Aorta (tissue), 5 donors: ENCODE results near the gene PCBD1. TPM values are rescaled to one million over a fixed set of nuclear protein-coding genes. Genes with fewer than 3 reads are reported as not detected.
A peak's percentile ranks its signal among the peaks of the same experiment; 100 is the strongest.

Experiments
- ATAC-seq: fragments of 200-7000 bp; cut with Tn5 transposase; one replicate; pipeline ENCODE4 v1.9.1; 2022; ENCODE audit warnings: moderate library complexity; ENCODE audit not compliant: low FRiP score
- DNase-seq, 2 donors: peaks; one replicate each; pipeline ENCODE4 v3.0.0-alpha.2; 2020
- H3K27ac ChIP-seq, 2 donors: one replicate each; pipeline ENCODE4 v1.5.1; 2013; ENCODE audit warnings: low read length in 2 of 2, mild to moderate bottlenecking in 2 of 2, moderate library complexity in 2 of 2, control low read depth in 1 of 2, inconsistent platforms in 1 of 2, low read depth in 1 of 2
- H3K27me3 ChIP-seq, 2 donors: one replicate each; pipeline ENCODE4 v1.6.1; 2013; ENCODE audit warnings: control low read depth in 1 of 2, low read length in 1 of 2, mild to moderate bottlenecking in 1 of 2, moderate library complexity in 1 of 2; ENCODE audit not compliant: insufficient read depth in 2 of 2, control insufficient read depth in 1 of 2
- H3K36me3 ChIP-seq, 2 donors: one replicate each; pipeline ENCODE4 v1.6.1; 2013; ENCODE audit warnings: control low read depth in 1 of 2, low read length in 1 of 2, mild to moderate bottlenecking in 1 of 2; ENCODE audit not compliant: insufficient read depth in 2 of 2, control insufficient read depth in 1 of 2
- H3K4me1 ChIP-seq, 2 donors: one replicate each; pipeline ENCODE4 v1.6.1; 2013; ENCODE audit warnings: low read length in 2 of 2, control low read depth in 1 of 2, mild to moderate bottlenecking in 1 of 2, moderate library complexity in 1 of 2; ENCODE audit not compliant: insufficient read depth in 2 of 2, control insufficient read depth in 1 of 2
- H3K4me3 ChIP-seq, 2 donors: one replicate each; pipeline ENCODE4 v1.5.1; 2013; ENCODE audit warnings: low read length in 2 of 2, control low read depth in 1 of 2, mild to moderate bottlenecking in 1 of 2
- H3K9me3 ChIP-seq: one replicate; pipeline ENCODE4 v1.6.1; 2013; ENCODE audit warnings: mild to moderate bottlenecking, low read length; ENCODE audit not compliant: control insufficient read depth
- WGBS, 2 donors: extraction: QIAGEN DNeasy Blood & Tissue Kit; methylation state at CpG; one replicate each; pipeline ENCODE4 v1.1.7; 2013; 5-methylcytosine and 5-hydroxymethylcytosine counted together
- intact Hi-C, 2 donors: fragments of 100-400 bp; cut with DNase I; formaldehyde crosslinking; loops; one replicate each; pipeline versions ENCODE4 v1.14.2 to v1.15.0; 2022
- polyA plus RNA-seq, 2 donors: library from polyadenylated mRNA; stranded (reverse); fragments of 200-250 nt; gene quantifications; one replicate each; pipeline ENCODE4 v1.2.3, GENCODE V29; 2013
- total RNA-seq, 2 donors: library from RNA; stranded (reverse); fragmentation: NEBNext Ultra II Directional; extraction: Animal tissue kit (Norgen Biotek cat#: 25700); gene quantifications; one replicate each; pipeline ENCODE4 v1.2.1, GENCODE V29; 2021
- donor health status: healthy with polysubstance abuse.
- donor health status: Bipolar disorder and iron deficiency.
- donor health status: DM: no; HTN: no; CAD: no.
- donor health status: DM: no; HTN: no; CAD: no.
- donor health status: DM: yes; HTN: yes; CAD: no.

Gene PCBD1
- total and polyA plus RNA-seq, 4 donors, result 46.0 to 84.3 (median 57.4) TPM

- Histone ChIP-seq H3K4me3 (no peak overlapping the region), H3K27me3 (no peaks in the 10 kb centered on the region), H3K27ac (no peak overlapping the region), H3K36me3 (no peaks in the 10 kb centered on the region), H3K4me1 (no peaks in the 10 kb centered on the region), H3K9me3 (no peaks in the 10 kb centered on the region)
- WGBS, 2 donors, result 70 to 77% methylated on average over 17 of the region's 17 CpGs
- no peak for ATAC-seq
- intact Hi-C loops, result no loop called here
- no peak for DNase-seq
Measured at GRCh38 chr10:70930263-70931000, 42.1 kb upstream of the PCBD1 start.

- 77% methylated on average over 8 of the region's 8 CpGs for WGBS, 2 donors
- no peaks in the 10 kb centered on the region for H3K9me3 ChIP-seq
- H3K4me3 ChIP-seq, result no peak overlapping the region
- H3K36me3 ChIP-seq, result no peaks in the 10 kb centered on the region
- no peak for DNase-seq
- no peak for ATAC-seq
- H3K27me3 ChIP-seq, result no peaks in the 10 kb centered on the region
- intact Hi-C loops, result loop anchor here in 1 of 2 donors (5.0 kb wide), 1 partner anchor 339 kb away; no protein-coding TSS in a partner anchor
- H3K27ac ChIP-seq, result no peak overlapping the region
- H3K4me1 ChIP-seq, result no peaks in the 10 kb centered on the region
Measured at GRCh38 chr10:70928140-70928539, 39.8 kb upstream of the PCBD1 start.

GRCh38 chr10:70927189-70927943, 39.0 kb upstream of the PCBD1 start:
- WGBS, 2 donors, result 38 to 56% methylated on average over 13 of the region's 13 CpGs

GRCh38 chr10:70926226-70927000, 38.0 kb upstream of the PCBD1 start:
- no peaks in the 10 kb centered on the region for H3K27me3 ChIP-seq
- H3K4me3 ChIP-seq, result no peak overlapping the region
- 24 to 29% methylated on average over 18 of the region's 18 CpGs for WGBS, 2 donors
- intact Hi-C loops, result loop anchor here in 1 of 2 donors (1.0 to 5.0 kb wide), 3 partner anchors 283 to 358 kb away; no protein-coding TSS in a partner anchor
- ATAC-seq (peak; percentile 23), DNase-seq (no peak)
- no peaks in the 10 kb centered on the region for H3K36me3 ChIP-seq
- no peak overlapping the region for H3K27ac ChIP-seq
- no peaks in the 10 kb centered on the region for H3K4me1 ChIP-seq
- H3K9me3 ChIP-seq, result no peaks in the 10 kb centered on the region

More at GRCh38 chr10:70927189-70927943, 39.0 kb upstream of the PCBD1 start:
- H3K4me3 ChIP-seq, result no peak overlapping the region
- H3K4me1 ChIP-seq, result no peaks in the 10 kb centered on the region
- DNase-seq (no peak), ATAC-seq (no peak)
- intact Hi-C loops, result loop anchor here in 1 of 2 donors (2.0 to 5.0 kb wide), 2 partner anchors 340 to 357 kb away; no protein-coding TSS in a partner anchor
- no peaks in the 10 kb centered on the region for H3K9me3 ChIP-seq
- H3K27me3 ChIP-seq, result no peaks in the 10 kb centered on the region
- no peaks in the 10 kb centered on the region for H3K36me3 ChIP-seq
- no peak overlapping the region for H3K27ac ChIP-seq

GRCh38 chr10:70925377-70926225, 37.2 kb upstream of the PCBD1 start:
- H3K27ac ChIP-seq, result no peak overlapping the region
- intact Hi-C loops, result loop anchor here (1.0 to 5.0 kb wide), 4 partner anchors 284 to 359 kb away; no protein-coding TSS in a partner anchor
- DNase-seq (peak; percentile 61 to 89), ATAC-seq (peak; percentile 83)
- no peak overlapping the region for H3K4me3 ChIP-seq
- no peaks in the 10 kb centered on the region for H3K9me3 ChIP-seq
- H3K4me1 ChIP-seq, result no peaks in the 10 kb centered on the region
- H3K27me3 ChIP-seq, result no peaks in the 10 kb centered on the region
- H3K36me3 ChIP-seq, result no peaks in the 10 kb centered on the region
- WGBS, 2 donors, result 19 to 20% methylated on average over 22 of the region's 22 CpGs

- no peaks in the 10 kb centered on the region for H3K36me3 ChIP-seq
- no peak overlapping the region for H3K27ac ChIP-seq
- DNase-seq, result no peak
- H3K9me3 ChIP-seq, result no peaks in the 10 kb centered on the region
- no peaks in the 10 kb centered on the region for H3K27me3 ChIP-seq
- H3K4me3 ChIP-seq, result no peak overlapping the region
- WGBS, 2 donors, result 85 to 86% methylated on average over 8 of the region's 8 CpGs
- H3K4me1 ChIP-seq, result no peaks in the 10 kb centered on the region
- intact Hi-C loops, result loop anchor here in 1 of 2 donors (2.0 kb wide), 2 partner anchors 287 to 361 kb away; no protein-coding TSS in a partner anchor
- no peak for ATAC-seq
Measured at GRCh38 chr10:70923696-70924095, 35.3 kb upstream of the PCBD1 start.

- no peaks in the 10 kb centered on the region for H3K4me1 ChIP-seq
- ATAC-seq (no peak), DNase-seq (no peak)
- H3K27me3 ChIP-seq, result no peaks in the 10 kb centered on the region
- H3K4me3 ChIP-seq, result no peak overlapping the region
- intact Hi-C loops, result no loop called here
- no peaks in the 10 kb centered on the region for H3K36me3 ChIP-seq
- WGBS, 2 donors, result 62 to 67% methylated on average over 1 of the region's 1 CpG
- no peaks in the 10 kb centered on the region for H3K9me3 ChIP-seq
- H3K27ac ChIP-seq, result no peak overlapping the region
Measured at GRCh38 chr10:70921285-70921684, 32.9 kb upstream of the PCBD1 start.

GRCh38 chr10:70920519-70920918, 32.2 kb upstream of the PCBD1 start:
- Histone ChIP-seq H3K36me3 (no peaks in the 10 kb centered on the region), H3K4me1 (no peaks in the 10 kb centered on the region), H3K27ac (no peak overlapping the region), H3K9me3 (no peaks in the 10 kb centered on the region), H3K27me3 (no peaks in the 10 kb centered on the region), H3K4me3 (no peak overlapping the region)
- ATAC-seq, result no peak
- intact Hi-C loops, result no loop called here
- DNase-seq, result peak in 1 of 2 donors; percentile 59
- 74 to 80% methylated on average over 4 of the region's 4 CpGs for WGBS, 2 donors
